ENCODE measurements around the gene PPY.
"Not testable (repeated sequence)": the region's sequence is repeated elsewhere in the genome, so short reads cannot be mapped to it uniquely, and the experiment has no call there.

Gene PPY

DNA sequence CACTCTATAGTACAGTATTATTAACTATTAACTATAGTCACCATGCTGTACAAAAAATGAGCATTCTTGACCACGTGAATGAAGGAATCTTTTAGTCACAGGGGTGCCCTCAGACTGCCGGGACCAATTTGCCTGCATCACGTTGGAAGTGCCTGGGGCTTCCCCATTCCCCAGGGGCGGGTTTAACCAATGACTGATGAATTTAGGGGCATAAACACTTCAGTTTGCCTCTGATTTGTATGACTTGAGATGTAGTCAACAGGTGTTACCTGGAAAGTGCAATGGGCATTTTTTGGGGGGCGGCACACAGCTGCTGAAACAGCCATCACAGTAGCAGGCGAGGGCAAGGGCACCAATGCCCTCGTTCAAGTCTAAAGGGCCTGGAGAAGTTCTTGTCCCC, 20.2 kb upstream of the PPY start:
- DNase-seq, result no peak

DNA sequence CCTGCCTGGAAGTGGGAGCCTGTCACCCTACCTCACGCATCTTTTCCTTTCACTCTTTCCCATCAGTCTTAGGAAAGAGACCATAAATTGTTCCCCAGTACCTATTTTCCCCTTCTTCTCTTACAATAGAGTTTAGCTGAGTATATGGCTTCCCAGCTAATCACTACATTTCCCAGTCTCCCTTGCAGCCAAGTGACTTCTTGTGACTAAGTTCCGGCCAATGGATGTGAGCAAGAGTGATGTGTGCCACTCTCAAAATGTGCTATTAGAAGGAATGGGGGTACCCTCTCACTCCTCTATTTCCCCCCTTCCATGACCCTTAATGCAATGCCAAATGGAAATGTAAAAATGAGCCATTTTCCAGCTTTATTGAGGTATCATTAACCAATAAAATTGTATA, 19.7 kb upstream of the PPY start:
- no peak for DNase-seq

DNA sequence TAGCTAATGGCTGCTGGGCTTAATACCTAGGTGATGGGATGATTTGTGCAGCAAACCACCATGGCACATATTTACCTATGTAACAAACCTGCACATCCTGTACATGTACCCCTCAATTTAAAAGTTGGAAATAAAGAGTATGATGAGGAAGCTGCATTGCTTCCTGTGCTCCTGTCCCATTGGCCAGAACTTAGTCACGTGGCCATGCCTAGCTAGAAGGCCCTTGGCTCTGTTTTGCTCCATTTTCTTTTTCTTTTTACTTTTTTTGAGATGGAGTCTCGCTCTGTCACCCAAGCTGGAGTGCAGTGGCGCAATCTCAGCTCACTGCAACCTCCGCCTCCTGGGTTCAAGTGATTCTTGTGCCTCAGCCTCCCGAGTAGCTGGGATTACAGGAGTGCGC, 19.0 kb upstream of the PPY start:
- not testable (repeated sequence) for DNase-seq

- no peak for DNase-seq
Measured at GRCh38 chr17:43958748-43959352, 16.6 kb upstream of the PPY start.

DNA sequence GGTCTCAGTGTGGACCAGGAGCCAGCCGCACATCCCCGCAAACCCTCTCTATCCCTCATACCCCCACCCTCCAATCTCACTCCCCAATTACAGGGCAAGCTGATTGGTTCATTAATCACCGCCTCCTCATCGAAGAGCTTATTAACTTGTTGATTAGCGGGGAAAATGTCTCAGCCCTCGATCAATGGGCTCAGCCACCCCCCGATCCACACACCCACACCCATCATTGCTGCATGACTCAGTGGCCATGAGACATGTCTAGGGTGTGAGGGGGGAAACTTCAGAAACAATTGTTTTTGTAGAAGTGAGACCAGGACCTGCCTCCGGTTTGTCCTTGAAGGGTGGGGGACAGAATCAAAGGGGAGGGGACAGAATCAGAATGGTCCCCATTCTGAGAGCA, 13.9 kb upstream of the PPY start:
- DNase-seq, result no peak

DNA sequence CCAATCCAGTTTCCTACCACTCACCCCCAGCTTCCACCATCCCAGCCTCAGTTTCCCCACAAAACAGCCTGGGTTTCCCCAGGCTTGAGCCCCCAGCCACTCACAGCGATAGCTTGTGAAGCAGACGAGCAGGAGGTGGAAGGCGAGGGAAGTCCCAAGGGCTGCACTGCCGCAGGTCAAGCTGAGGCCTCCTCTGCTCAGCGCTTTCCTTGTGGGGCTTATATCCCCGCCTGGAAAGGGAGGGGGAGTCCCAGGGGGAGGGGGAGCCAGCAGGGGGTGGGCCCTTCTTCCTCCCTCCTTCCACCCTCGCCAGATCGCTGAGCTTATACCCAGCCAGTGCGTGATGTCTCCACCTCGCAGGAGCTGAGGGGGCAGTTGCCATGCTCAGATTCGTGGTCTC, 11.5 kb upstream of the PPY start, which contains the start of gene PYY:
TSS of gene PYY (minus strand) at position 195 of the 400 bp plus-strand sequence. CDS start 457 bp downstream, outside the sequence.
- DNase-seq, result no peak

DNA sequence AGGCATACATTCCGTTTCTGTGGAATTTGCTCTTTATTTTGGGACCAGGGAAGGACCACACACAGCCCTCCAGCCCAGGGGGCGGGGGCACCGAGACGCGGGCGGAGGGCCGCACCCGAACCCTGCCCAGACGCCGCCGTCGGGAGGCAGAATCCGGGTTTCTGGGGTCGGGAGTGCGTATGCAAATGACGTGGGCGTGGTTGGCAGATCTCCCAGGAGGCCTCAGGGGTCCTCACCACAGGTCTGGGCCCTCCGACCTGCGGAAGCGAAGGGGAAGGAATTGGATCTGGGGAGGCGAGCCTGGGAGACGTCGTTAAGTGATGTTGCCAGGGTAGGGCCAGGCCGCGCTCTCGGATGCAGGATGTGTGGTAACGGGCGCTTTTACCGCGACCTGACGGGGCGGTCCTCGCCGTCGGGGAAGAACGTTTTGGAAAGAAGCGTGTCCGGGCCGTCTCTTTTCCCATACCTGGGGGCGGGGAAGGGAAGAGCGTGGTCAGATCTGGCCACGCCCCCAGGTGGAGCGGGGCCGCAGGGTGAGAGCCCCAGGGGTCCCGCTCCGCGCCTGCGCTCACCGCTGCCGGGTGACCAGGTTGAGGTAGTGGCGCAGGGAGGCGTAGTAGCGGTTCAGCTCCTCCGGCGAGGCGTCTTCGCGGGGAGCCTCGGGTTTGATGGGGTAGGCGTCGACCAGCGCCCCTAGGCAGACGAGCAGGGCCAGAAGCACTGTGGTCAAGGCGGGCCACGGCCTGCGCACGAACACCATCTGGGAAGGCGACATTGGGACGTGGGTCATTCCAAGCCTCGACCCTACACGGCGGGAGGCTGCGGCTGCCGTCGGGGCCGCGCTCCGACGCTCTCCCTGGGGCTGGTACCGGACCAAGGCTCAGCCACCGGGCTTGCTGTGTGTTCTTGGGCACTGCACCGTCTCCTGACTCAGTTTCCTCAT, 10.7 kb upstream of the PPY start:
- no peak for DNase-seq

DNA sequence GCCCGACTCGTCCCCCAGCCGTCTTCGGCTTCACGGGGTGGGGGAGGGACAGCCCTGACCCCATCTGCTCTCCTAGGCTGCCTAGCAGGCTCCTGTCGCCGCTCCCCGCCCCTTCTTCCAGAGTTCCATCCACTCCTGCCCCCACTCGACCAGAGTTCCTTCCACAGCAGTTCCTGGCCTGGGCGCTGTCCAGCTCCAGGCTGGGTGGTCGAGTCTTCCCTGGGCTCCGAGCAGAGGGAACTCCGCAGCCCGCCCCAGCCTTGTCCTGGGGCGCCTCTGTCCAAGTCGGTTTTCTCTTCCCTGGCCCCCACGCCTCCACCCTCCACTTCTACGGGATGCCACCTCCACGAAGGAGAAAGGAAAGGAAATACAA, 10.1 kb upstream of the PPY start:
- no peak for DNase-seq

DNA sequence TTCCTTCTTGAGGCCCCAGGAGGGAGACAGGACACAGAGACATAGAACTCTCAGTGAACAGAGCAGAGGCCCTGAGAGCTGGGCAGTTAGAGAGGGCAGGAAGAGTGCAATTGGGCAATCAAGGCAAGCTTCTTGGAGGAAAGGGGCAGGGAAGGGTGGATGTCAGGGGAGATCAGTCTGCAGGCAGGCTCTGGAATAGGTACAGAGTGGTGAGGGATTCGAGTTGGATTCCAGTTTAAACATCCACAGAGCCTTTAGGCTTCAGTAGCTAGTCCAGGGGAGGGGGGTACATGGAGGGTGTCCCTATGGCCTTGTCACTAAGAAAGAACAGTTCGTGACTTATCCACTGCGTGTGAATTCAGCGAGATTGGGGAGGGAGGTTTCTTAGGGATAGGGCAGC, 9.5 kb upstream of the PPY start:
- no peak for DNase-seq

- DNase-seq, result no peak
Measured at GRCh38 chr17:43950554-43950953, 8.3 kb upstream of the PPY start.

GRCh38 chr17:43949781-43950180, 7.5 kb upstream of the PPY start:
- DNase-seq, result no peak

DNA sequence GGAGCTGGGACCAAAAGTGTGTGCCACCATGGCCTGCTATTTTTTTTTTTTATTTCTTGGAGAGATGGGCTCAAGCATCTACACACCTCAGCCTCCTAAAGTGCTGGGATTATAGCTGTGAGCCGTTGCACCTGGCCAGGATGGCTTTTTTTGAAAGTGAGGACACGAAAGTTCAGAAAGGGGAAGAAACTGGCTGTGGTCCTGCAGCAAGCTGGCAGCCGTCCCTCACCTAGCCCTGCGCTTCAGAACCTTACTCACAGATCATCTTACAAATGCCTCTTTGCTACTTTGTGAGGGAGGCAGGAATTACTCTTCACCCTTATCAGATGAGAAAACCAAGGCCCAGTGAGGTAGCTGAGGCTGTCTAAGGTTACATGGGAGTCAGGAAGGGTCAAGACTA, 4.5 kb upstream of the PPY start:
- no peak for DNase-seq

DNA sequence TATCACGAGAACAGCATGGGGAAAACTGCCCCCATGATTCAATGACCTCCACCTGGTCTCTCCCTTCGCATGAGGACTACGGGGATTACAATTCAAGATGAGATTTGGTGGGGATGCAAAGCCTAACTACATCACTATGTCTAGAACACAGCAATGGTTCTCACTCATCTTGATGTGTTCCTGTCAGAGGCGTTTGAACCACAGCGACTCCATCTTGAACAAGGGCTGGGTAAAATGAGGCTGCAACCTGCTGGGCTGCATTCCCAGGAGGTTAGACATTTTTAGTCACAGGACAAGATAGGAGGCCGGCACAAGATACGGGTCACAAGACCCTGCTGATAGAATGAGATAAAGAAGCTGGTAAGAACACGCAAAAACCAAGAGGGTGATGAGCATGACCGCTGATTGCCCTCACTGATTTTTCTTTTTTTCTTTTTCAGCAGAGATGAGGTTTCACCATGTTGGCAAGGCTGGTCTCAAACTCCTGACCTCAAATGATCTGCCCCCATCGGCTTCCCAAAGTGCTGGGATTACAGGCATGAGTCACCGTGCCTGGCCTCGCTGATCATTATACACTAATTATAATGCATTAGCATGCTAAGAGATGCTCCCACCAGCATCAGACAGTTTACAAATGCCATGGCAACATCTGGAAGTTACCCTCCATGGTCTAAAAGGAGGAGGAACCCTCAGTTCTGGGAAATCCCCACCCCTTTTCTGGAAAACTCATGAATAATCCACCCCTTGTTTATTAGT, 3.0 kb upstream of the PPY start:
- DNase-seq, result no peak

- no peak for DNase-seq
Measured at GRCh38 chr17:43940630-43941029, 1.6 kb downstream of the PPY start.

DNA sequence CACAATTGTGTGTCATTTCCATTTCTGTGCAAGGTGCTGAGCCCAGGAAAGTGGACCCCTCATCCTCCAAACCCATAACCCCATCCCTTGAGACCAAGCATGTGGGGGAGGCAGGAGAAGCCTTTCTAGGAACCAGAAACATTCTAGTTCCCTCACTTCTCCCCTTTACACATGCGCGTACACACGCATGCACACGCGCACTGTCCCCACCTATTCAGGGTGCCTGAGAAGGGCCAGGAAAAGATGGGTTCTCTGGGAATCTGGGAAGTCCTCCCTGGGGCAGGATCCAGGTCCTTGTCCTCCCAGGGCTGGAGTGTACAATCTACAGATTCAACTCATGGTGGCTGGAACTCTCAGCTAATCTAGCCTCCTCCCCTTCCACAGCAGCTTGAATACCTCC, 2.4 kb downstream of the PPY start:
- DNase-seq, result no peak

- not testable (repeated sequence) for DNase-seq
Measured at GRCh38 chr17:43939452-43939851, 2.8 kb downstream of the PPY start.

DNA sequence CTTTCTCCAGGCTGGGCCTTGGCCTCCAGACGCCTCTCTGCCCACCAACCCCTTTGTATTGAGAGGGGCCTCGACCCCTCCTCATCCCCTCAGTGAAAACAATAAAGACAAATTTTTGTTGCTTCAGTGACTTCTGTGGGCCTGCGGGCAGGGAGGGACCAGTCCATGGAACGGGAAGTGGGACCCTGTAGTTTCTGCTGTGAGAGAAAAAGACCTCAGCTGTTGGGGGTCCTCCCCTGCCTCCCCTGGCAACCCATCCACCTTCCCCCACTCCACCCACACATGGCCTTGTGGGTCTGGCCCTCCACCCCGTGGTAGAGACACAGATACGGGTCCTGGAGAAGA, 3.5 kb downstream of the PPY start:
- no peak for DNase-seq

DNA sequence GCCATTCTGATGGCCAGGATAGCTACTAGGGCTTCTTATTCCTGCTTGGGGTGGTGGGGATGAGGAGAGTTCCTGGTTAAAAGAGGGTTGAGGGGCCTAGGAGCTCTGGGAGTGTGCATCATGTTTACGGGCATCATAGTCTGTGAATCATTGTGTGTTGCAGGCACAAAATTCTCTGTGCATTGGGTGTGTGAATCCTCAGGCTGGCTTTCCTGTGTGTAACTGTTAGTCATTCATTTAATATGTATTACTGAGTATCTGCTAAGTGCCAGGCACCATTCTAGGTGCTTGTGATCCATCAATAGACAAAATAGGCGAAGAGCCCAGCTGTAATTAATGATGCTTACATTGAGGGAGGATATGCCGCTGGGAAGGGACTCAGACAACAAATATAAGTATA, 5.8 kb downstream of the PPY start:
- DNase-seq, result no peak

DNA sequence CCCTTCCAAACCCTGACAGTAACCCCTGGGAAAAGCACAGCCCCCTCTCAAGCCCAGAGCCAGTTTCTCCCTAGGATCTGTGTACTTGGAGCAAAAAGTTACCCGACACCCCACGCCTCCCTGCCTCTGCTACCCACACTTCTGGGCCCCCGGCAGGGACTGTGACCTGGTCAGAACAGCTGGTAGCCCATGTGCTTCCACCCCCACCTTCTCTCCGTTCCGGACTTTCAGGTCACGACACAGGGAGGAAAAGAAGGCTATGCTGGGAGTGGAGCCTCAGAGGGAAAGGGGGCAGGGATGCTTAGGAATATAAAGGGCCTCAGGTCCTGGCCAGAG, 6.4 kb downstream of the PPY start:
- DNase-seq, result no peak

GRCh38 chr17:43935204-43935925, 6.9 kb downstream of the PPY start:
- no peak for DNase-seq

GRCh38 chr17:43932923-43933322, 9.4 kb downstream of the PPY start:
- DNase-seq, result no peak

GRCh38 chr17:43932357-43932756, 9.9 kb downstream of the PPY start:
- no peak for DNase-seq

- DNase-seq, result no peak
Measured at GRCh38 chr17:43931062-43931571, 11.2 kb downstream of the PPY start.
